ENCODE results near the gene CNPY3. TPM values are rescaled to one million over a fixed set of nuclear protein-coding genes. Genes with fewer than 3 reads are reported as not detected.

CNPY3 gene
- total RNA-seq, 4 donors from 2014 or later, result 23.3 to 37.9 (median 36.8) TPM

Other genes with a start within 250 kb of the CNPY3 start
- gene PRPH2, start 206.9 kb upstream of the CNPY3 start, total RNA-seq, result 1 to 10 TPM in 3 of 4 donors, under 1 TPM in 1; 0.31 to 2.1 (median 1.3) TPM
- 10 to 100 TPM; 32.0 to 44.2 (median 37.4) TPM for gene TBCC, start 183.4 kb upstream of the CNPY3 start, total RNA-seq
- 10 to 100 TPM; 13.9 to 28.5 (median 23.2) TPM for gene BICRAL, start 147.4 kb upstream of the CNPY3 start, total RNA-seq
- gene RPL7L1, start 49.9 kb upstream of the CNPY3 start, total RNA-seq, result 100 to 1,000 TPM in 1 of 4 donors, 10 to 100 TPM in 3; 61.1 to 106 (median 87.9) TPM
- not detected for gene PTCRA, start 13.4 kb upstream of the CNPY3 start, total RNA-seq
- gene GNMT, start 31.3 kb downstream of the CNPY3 start, total RNA-seq, result 1 to 10 TPM in 3 of 4 donors, not detected in 1; 2.6 to 3.6 (median 2.6) TPM
- 10 to 100 TPM in 3 of 4 donors, 1 to 10 TPM in 1; 9.8 to 23.5 (median 21.2) TPM for gene PEX6, start 49.7 kb downstream of the CNPY3 start, total RNA-seq
- 10 to 100 TPM; 30.0 to 45.1 (median 36.3) TPM for gene PPP2R5D, start 55.1 kb downstream of the CNPY3 start, total RNA-seq
- gene MEA1, start 84.5 kb downstream of the CNPY3 start, total RNA-seq, result 10 to 100 TPM; 56.0 to 62.1 (median 58.3) TPM
- gene KLHDC3, start 84.8 kb downstream of the CNPY3 start, total RNA-seq, result 100 to 1,000 TPM in 3 of 4 donors, 10 to 100 TPM in 1; 96.9 to 145 (median 129) TPM
- 10 to 100 TPM; 52.8 to 62.5 (median 59.8) TPM for gene RRP36, start 92.1 kb downstream of the CNPY3 start, total RNA-seq
- 10 to 100 TPM; 10.9 to 16.6 (median 13.5) TPM for gene CUL7, start 124.4 kb downstream of the CNPY3 start, total RNA-seq
- gene MRPL2, start 130.0 kb downstream of the CNPY3 start, total RNA-seq, result 10 to 100 TPM; 17.3 to 35.4 (median 21.2) TPM
- gene KLC4, start 130.2 kb downstream of the CNPY3 start, total RNA-seq, result 10 to 100 TPM; 18.0 to 43.4 (median 30.2) TPM
- 10 to 100 TPM in 1 of 4 donors, 1 to 10 TPM in 3; 2.0 to 11.6 (median 7.7) TPM for gene PTK7, start 146.8 kb downstream of the CNPY3 start, total RNA-seq
- 100 to 1,000 TPM in 3 of 4 donors, 10 to 100 TPM in 1; 92.6 to 192 (median 117) TPM for gene SRF, start 241.8 kb downstream of the CNPY3 start, total RNA-seq

Measured in gastroesophageal sphincter (tissue), 4 donors.